Loucy (cell line): ENCODE results near the gene OR2Y1.

Experiments used
- EZH2phosphoT487 ChIP-seq: fragments of 200-600 bp; IDR thresholded peaks from 2 replicates; pipeline ENCODE4 v1.6.1; 2018; ENCODE audit warnings: antibody characterized with exemption, mild to moderate bottlenecking, moderate library complexity, borderline replicate concordance
- TF ChIP-seq, protein P1 (sequence below): fragments of 200-600 bp; sonication (generic); conservative IDR thresholded peaks from 2 replicates; pipeline ENCODE4 v1.5.1; 2014; ENCODE audit warnings: mild to moderate bottlenecking, antibody characterized with exemption, low read length

DNA sequence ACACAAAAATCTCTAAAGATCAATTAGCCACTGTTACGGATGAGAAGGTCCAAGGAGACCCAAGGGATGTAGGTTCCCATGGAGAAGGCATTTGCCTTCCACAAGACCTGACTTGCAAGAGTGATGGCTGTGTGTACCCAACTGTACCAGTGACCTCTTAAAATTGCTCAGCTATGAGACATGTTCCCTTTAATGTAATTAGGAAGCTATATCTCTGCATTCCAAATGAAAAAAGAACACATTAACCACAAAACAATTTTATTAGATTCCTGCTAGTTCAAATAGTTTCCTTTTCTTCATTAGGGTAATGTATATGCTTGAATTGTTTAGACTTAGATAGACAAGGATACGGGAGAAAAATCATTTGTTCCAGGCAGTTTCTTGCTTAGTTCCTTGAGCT is 3.3 kb downstream of the OR2Y1 start:
- TF ChIP-seq, protein P1, sequence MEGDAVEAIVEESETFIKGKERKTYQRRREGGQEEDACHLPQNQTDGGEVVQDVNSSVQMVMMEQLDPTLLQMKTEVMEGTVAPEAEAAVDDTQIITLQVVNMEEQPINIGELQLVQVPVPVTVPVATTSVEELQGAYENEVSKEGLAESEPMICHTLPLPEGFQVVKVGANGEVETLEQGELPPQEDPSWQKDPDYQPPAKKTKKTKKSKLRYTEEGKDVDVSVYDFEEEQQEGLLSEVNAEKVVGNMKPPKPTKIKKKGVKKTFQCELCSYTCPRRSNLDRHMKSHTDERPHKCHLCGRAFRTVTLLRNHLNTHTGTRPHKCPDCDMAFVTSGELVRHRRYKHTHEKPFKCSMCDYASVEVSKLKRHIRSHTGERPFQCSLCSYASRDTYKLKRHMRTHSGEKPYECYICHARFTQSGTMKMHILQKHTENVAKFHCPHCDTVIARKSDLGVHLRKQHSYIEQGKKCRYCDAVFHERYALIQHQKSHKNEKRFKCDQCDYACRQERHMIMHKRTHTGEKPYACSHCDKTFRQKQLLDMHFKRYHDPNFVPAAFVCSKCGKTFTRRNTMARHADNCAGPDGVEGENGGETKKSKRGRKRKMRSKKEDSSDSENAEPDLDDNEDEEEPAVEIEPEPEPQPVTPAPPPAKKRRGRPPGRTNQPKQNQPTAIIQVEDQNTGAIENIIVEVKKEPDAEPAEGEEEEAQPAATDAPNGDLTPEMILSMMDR: no peak
- TF ChIP-seq EZH2phosphoT487: no peak
